GM12865 (cell line): ENCODE data around the gene CCNJL.

Experiments
- DNase-seq: peaks from one replicate; pipeline ENCODE4 v3.0.0; 2010; ENCODE audit warnings: low read depth
- H3K4me3 ChIP-seq: 2 replicates; pipeline ENCODE4 v1.5.1; 2011; ENCODE audit warnings: mild to moderate bottlenecking, low read depth, low read length, control low read depth
- CTCF ChIP-seq: IDR thresholded peaks from 2 replicates; pipeline ENCODE4 v1.5.1; 2011; ENCODE audit warnings: low read length, control low read depth, low read depth, inconsistent platforms; ENCODE audit not compliant: insufficient read depth; ENCODE audit errors: missing control alignments

The CCNJL gene

GRCh38 chr5:160260006-160260775 lies 52.2 kb downstream of the CCNJL start:
- TF ChIP-seq CTCF, result no peak
- no peak for DNase-seq
- H3K4me3 ChIP-seq, result no peak overlapping the region

GRCh38 chr5:160259341-160259740 lies 53.0 kb downstream of the CCNJL start:
- H3K4me3 ChIP-seq, result no peak overlapping the region
- no peak for DNase-seq
- TF ChIP-seq CTCF, result no peak

- TF ChIP-seq CTCF, result no peak
- no peak for DNase-seq
Measured at GRCh38 chr5:160254706-160255105, 57.7 kb downstream of the CCNJL start.

GRCh38 chr5:160253441-160253840 lies 58.9 kb downstream of the CCNJL start:
- TF ChIP-seq CTCF, result no peak
- no peak overlapping the region for H3K4me3 ChIP-seq
- DNase-seq, result no peak

More at GRCh38 chr5:160254706-160255105, 57.7 kb downstream of the CCNJL start:
- H3K4me3 ChIP-seq, result no peak overlapping the region

GRCh38 chr5:160252916-160253315 lies 59.4 kb downstream of the CCNJL start:
- no peak for DNase-seq
- TF ChIP-seq CTCF, result no peak
- H3K4me3 ChIP-seq, result no peak overlapping the region

GRCh38 chr5:160251406-160252155 lies 60.8 kb downstream of the CCNJL start:
- DNase-seq, result no peak
- no peak overlapping the region for H3K4me3 ChIP-seq
- TF ChIP-seq CTCF, result no peak

- TF ChIP-seq CTCF, result no peak
- DNase-seq, result no peak
- H3K4me3 ChIP-seq, result no peak overlapping the region
Measured at GRCh38 chr5:160250826-160251225, 61.5 kb downstream of the CCNJL start.
